CD4-positive, alpha-beta T cell (primary cell): Measurements from ENCODE around the gene TCF7. TPM values are rescaled to one million over a fixed set of nuclear protein-coding genes. Genes with fewer than 3 reads are reported as not detected.

Experiments used
- ATAC-seq: fragments of 200-7000 bp; cut with Tn5 transposase; one replicate; pipeline ENCODE4 v1.10.0; 2022; ENCODE audit warnings: mild to moderate bottlenecking; ENCODE audit not compliant: poor library complexity
- CTCF ChIA-PET: fragments of 350-600 bp; sonication (Branson Sonifier 250); formaldehyde crosslinking; loops from one replicate; lab custom pipeline; 2021; ENCODE audit warnings: antibody characterized with exemption, inconsistent platforms; lab: Charles Lee
- POLR2A ChIA-PET: fragments of 350-600 bp; sonication (Branson Sonifier 250); formaldehyde crosslinking; loops from one replicate; lab custom pipeline; 2021; ENCODE audit warnings: antibody characterized with exemption, inconsistent platforms; lab: Charles Lee
- DNase-seq, 14 experiments: peaks; one replicate each; pipeline ENCODE4 v3.0.0-alpha.2; 2013 to 2020; ENCODE audit warnings: mixed read lengths in 2 of 14
- H3K27ac ChIP-seq, 2 donors: one replicate each; pipeline versions ENCODE4 v1.5.1 to v1.7.0; 2013; ENCODE audit warnings: low read length in 2 of 2, low read depth in 1 of 2, mild to moderate bottlenecking in 1 of 2
- H3K27me3 ChIP-seq, 2 experiments: 1 replicate in 1 of 2; 2 replicates in 1 of 2; pipeline versions ENCODE4 v1.6.1 to v1.7.0; 2013; ENCODE audit warnings: low read length in 2 of 2, control low read depth in 1 of 2, mild to moderate bottlenecking in 1 of 2, moderate library complexity in 1 of 2; ENCODE audit not compliant: insufficient read depth in 2 of 2, control insufficient read depth in 1 of 2
- H3K36me3 ChIP-seq: one replicate; pipeline ENCODE4 v1.6.1; 2013; ENCODE audit warnings: low read length, control low read depth; ENCODE audit not compliant: insufficient read depth
- H3K4me1 ChIP-seq: one replicate; pipeline ENCODE4 v1.6.1; 2013; ENCODE audit warnings: low read length, control low read depth; ENCODE audit not compliant: insufficient read depth
- H3K4me3 ChIP-seq: one replicate; pipeline ENCODE4 v1.5.1; 2013; ENCODE audit warnings: mild to moderate bottlenecking, low read length, moderate library complexity
- H3K9me3 ChIP-seq, 2 experiments: 1 replicate in 1 of 2; 2 replicates in 1 of 2; pipeline versions ENCODE4 v1.6.1 to v1.7.0; 2013; ENCODE audit warnings: low read length in 2 of 2, mild to moderate bottlenecking in 2 of 2, control low read depth in 1 of 2, moderate library complexity in 1 of 2; ENCODE audit not compliant: control insufficient read depth in 1 of 2, insufficient read depth in 1 of 2
- H3K27ac Mint-ChIP-seq: one replicate; pipeline ENCODE4 v1.8.0; 2020; ENCODE audit warnings: mixed read lengths
- H3K27me3 Mint-ChIP-seq: one replicate; pipeline ENCODE4 v1.8.0; 2021; ENCODE audit warnings: mixed read lengths
- H3K36me3 Mint-ChIP-seq: one replicate; pipeline ENCODE4 v1.8.0; 2021; ENCODE audit warnings: low read depth, mixed read lengths
- H3K4me1 Mint-ChIP-seq: one replicate; pipeline ENCODE4 v1.8.0; 2021; ENCODE audit warnings: low read depth, mixed read lengths
- H3K4me3 Mint-ChIP-seq: one replicate; pipeline ENCODE4 v1.8.0; 2020; ENCODE audit warnings: mild to moderate bottlenecking, mixed read lengths
- H3K9me3 Mint-ChIP-seq: one replicate; pipeline ENCODE4 v1.8.0; 2020; ENCODE audit warnings: mixed read lengths
- CTCF ChIP-seq: fragments of 200-600 bp; IDR thresholded peaks from one replicate; pipeline ENCODE4 v1.8.0; 2022; ENCODE audit warnings: antibody characterized with exemption, mild to moderate bottlenecking
- intact Hi-C, 2 experiments: fragments of 100-400 bp; cut with DNase I in 1 of 2; cut with micrococcal nuclease in 1 of 2; formaldehyde crosslinking; loops; one replicate each; pipeline versions ENCODE4 v1.15.1 to v1.9.0; 2023 to 2025; cut with DNase I, micrococcal nuclease
- total RNA-seq, 174 experiments: library from RNA in 2 of 174; stranded (reverse) in 2 of 174; gene quantifications; one replicate each; pipeline ENCODE4 v1.2.3 and lab custom pipeline; 2021 to 2026

TCF7 gene
- total RNA-seq, 2 experiments from 2014 or later = 480 to 493 TPM

- H3K27ac Mint-ChIP-seq = peak overlapping the region; percentile 98
- Histone ChIP-seq H3K27ac (peak overlapping the region; percentile 82 to 90), H3K9me3 (no peaks in the 10 kb centered on the region), H3K4me3 (peak overlapping the region; percentile 21), H3K4me1 (peaks cover 100% of the 10 kb centered on the region), H3K36me3 (no peaks in the 10 kb centered on the region), H3K27me3 (no peaks in the 10 kb centered on the region)
- peaks cover 96% of the 10 kb centered on the region for H3K4me1 Mint-ChIP-seq
- DNase-seq (peak in 3 of 14 experiments; percentile 31 to 73 (median 72)), ATAC-seq (no peak)
- H3K36me3 Mint-ChIP-seq = no peaks in the 10 kb centered on the region
- H3K9me3 Mint-ChIP-seq = no peaks in the 10 kb centered on the region
- H3K27me3 Mint-ChIP-seq = no peaks in the 10 kb centered on the region
- POLR2A ChIA-PET = interaction anchor here (0.9 to 1.8 kb wide), 3 partner anchors 37 to 53 kb away, joined by 3 to 8 read pairs (median 3); no protein-coding TSS in a partner anchor
- no peak for TF ChIP-seq CTCF
- CTCF ChIA-PET = interaction anchor here (0.7 to 5.8 kb wide), 5 partner anchors 7 to 36 kb away, joined by 3 to 77 read pairs (median 27); partner anchors contain the start of gene TCF7
- intact Hi-C loops = loop anchor here (1.0 to 2.0 kb wide), 6 partner anchors 8 to 63 kb away; no protein-coding TSS in a partner anchor
- H3K4me3 Mint-ChIP-seq = peak overlapping the region; percentile 80
Measured at GRCh38 chr5:134103998-134104654, 10.4 kb upstream of the TCF7 start.

GRCh38 chr5:134106991-134107701 lies 7.3 kb upstream of the TCF7 start:
- H3K4me3 Mint-ChIP-seq = peak overlapping the region; percentile 25
- H3K36me3 Mint-ChIP-seq = no peaks in the 10 kb centered on the region
- H3K4me1 ChIP-seq = peaks cover 100% of the 10 kb centered on the region
- H3K4me1 Mint-ChIP-seq = peaks cover 90% of the 10 kb centered on the region
- DNase-seq (no peak), ATAC-seq (no peak)
- H3K27me3 Mint-ChIP-seq = no peaks in the 10 kb centered on the region
- ChIA-PET CTCF (interaction anchor here (2.8 to 7.9 kb wide), 2 partner anchors 33 to 67 kb away, joined by 6 to 66 read pairs; no protein-coding TSS in a partner anchor), POLR2A (interaction anchor here (0.9 to 1.5 kb wide), 2 partner anchors 33 to 36 kb away, joined by 3 read pairs; no protein-coding TSS in a partner anchor)
- no peak for TF ChIP-seq CTCF
- no peak overlapping the region for H3K27ac ChIP-seq
- H3K4me3 ChIP-seq = no peak overlapping the region
- no peaks in the 10 kb centered on the region for H3K27me3 ChIP-seq
- no peaks in the 10 kb centered on the region for H3K9me3 Mint-ChIP-seq
- peak overlapping the region; percentile 98 for H3K27ac Mint-ChIP-seq
- no peaks in the 10 kb centered on the region for H3K36me3 ChIP-seq
- intact Hi-C loops = no loop called here
- no peaks in the 10 kb centered on the region for H3K9me3 ChIP-seq

- peak overlapping the region; percentile 25 for H3K4me3 Mint-ChIP-seq
- DNase-seq (no peak), ATAC-seq (no peak)
- no peaks in the 10 kb centered on the region for H3K36me3 ChIP-seq
- no peak for TF ChIP-seq CTCF
- H3K9me3 ChIP-seq = no peaks in the 10 kb centered on the region
- no peak overlapping the region for H3K27ac ChIP-seq
- H3K27me3 ChIP-seq = no peaks in the 10 kb centered on the region
- H3K4me3 ChIP-seq = no peak overlapping the region
- peaks cover 94% of the 10 kb centered on the region for H3K4me1 Mint-ChIP-seq
- H3K4me1 ChIP-seq = peaks cover 100% of the 10 kb centered on the region
- H3K9me3 Mint-ChIP-seq = no peaks in the 10 kb centered on the region
- ChIA-PET CTCF (interaction anchor here (2.8 to 7.9 kb wide), 2 partner anchors 33 to 67 kb away, joined by 6 to 66 read pairs; no protein-coding TSS in a partner anchor), POLR2A (interaction anchor here (0.9 to 1.5 kb wide), 2 partner anchors 34 to 36 kb away, joined by 3 read pairs; no protein-coding TSS in a partner anchor)
- H3K36me3 Mint-ChIP-seq = no peaks in the 10 kb centered on the region
- peak overlapping the region; percentile 98 for H3K27ac Mint-ChIP-seq
- no peaks in the 10 kb centered on the region for H3K27me3 Mint-ChIP-seq
- intact Hi-C loops = no loop called here
Measured at GRCh38 chr5:134107779-134108178, 6.7 kb upstream of the TCF7 start.
